Astrocyte of the hippocampus (primary cell): ENCODE measurements around the gene RFXANK.
"Not testable (repeated sequence)": the region's sequence is repeated elsewhere in the genome, so short reads cannot be mapped to it uniquely, and the experiment has no call there.

Experiments used
- DNase-seq: peaks from one replicate; pipeline ENCODE4 v3.0.0; 2011; ENCODE audit warnings: low read depth, low spot score

The RFXANK gene, protein sequence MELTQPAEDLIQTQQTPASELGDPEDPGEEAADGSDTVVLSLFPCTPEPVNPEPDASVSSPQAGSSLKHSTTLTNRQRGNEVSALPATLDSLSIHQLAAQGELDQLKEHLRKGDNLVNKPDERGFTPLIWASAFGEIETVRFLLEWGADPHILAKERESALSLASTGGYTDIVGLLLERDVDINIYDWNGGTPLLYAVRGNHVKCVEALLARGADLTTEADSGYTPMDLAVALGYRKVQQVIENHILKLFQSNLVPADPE

GRCh38 chr19:19192078-19192882 is at the start of gene RFXANK, which contains the start of gene BORCS8:
TSS of gene RFXANK (plus strand) at chr19:19192258. CDS start at chr19:19193947, 1,689 bp downstream.
TSS of gene BORCS8 (minus strand) at chr19:19192152. CDS start at chr19:19192117, 35 bp downstream.
- peak; percentile 100 for DNase-seq

GRCh38 chr19:19142347-19142746 is 49.7 kb upstream of the RFXANK start:
- no peak for DNase-seq

DNA sequence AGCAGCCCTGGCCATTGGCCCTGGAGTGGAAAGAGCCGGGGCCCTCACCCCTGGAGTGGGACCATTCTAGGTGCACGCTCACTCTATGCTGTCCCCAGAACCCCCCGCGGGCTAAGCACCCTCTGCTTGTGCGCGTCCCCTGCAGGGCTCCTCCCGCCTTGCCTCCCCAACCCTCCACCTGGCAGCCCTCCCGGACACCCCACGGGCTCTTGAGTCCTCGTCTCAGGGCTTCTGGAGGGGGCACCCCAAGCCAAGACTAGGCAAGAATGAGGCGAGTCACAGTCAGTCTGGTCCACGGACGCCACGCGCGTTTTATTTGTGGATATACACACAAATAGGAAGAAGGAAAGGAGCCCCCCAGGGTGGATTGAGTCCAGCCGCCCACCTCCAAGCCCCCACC is 46.8 kb upstream of the RFXANK start:
- DNase-seq, result no peak

- peak; percentile 80 for DNase-seq
Observed at GRCh38 chr19:19145684-19146608, 46.1 kb upstream of the RFXANK start.

DNA sequence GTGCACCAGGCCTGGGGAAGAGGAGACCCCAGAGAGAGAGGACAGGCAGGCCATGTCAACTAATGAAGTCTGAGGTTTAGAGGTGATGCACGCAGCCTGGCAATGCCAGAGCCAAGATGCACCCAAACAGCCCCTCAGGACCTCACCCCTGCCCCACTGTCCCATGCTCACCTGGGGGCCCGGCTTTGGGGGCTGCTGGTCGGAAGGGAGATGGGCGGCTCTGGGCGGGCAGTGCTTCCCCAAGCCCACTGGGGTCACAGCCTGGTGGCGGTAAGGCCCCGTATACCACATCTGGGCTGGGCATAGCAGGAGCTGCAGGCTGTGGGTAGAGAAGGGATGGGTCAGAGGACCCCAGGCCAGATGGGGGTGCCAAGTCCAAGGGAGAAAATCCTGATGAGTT is 45.2 kb upstream of the RFXANK start:
- DNase-seq, result no peak

GRCh38 chr19:19147344-19147743 is 44.7 kb upstream of the RFXANK start:
- DNase-seq, result no peak

DNA sequence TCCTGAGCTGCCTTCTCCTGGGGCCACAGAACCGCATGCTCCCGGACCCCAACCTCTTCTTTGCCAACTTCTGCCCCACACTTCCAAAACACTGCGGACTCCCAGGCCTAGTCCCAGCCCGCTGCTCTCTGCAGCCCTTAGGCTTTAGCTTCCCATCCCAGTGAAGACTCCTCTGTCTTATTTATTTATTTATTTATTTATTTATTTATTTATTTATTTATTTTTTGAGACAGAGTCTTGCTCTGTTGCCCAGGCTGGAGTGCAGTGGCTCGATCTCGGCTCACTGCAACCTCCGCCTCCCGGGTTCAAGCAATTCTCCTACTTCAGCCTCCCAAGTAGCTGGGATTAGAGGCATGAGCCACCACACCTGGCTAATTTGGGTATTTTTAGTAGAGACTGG is 43.6 kb upstream of the RFXANK start:
- DNase-seq, result not testable (repeated sequence)

DNA sequence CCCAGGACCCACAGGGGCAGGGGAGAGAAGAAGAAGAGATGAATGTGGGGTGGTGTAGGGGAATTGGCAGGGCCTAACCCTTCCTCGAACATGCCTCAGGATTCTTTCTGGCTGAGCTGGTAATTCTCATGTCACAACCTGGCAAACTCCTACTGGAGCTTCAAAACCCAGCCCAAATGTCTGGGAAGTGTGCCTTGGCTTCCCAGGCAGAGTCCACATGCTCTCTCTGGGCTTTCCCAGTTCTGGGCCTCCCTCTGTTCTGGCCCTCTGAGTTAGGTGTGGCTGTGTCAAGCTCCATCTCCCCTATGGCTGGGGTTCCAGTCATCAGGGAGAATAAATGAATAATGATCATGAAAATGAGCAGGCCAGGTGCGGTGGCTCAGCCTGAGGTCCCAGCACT is 42.6 kb upstream of the RFXANK start:
- DNase-seq, result no peak

GRCh38 chr19:19151418-19151817 is 40.6 kb upstream of the RFXANK start:
- DNase-seq, result no peak

DNA sequence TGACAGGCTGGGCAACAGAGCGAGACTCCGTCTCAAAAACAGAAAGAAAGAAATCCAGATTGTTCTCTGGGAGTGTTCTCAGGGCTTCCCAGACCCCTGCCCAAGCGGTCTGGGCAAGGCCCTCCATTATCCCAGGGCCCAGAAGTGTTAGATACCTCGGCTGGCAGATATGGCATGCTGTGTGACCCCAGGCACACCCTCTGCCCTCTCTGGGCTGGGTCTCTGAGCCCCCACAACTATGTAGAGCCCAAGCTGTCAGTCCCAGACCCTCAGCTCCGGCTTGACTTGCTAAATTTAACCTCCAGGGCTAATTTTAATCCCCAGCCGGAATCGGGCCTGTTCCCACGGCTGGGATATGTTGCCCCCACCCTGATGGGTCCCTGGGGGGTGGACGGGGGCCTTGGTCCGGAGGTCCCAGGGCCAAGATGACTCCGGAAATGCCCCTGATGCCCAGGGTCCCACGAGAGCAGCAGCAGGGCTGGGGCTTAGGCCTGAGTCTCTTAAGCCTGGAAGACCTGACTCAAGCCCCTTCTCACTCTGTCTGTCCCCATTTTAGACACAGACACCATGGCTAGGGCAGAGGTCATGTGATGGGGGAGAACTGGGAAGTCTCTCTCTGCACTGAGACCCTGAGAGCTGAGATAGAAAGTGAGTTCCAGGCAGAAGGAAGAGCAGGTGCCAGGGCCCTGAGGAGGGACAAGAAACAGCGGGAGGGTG is 39.2 kb upstream of the RFXANK start:
- DNase-seq, result no peak

DNA sequence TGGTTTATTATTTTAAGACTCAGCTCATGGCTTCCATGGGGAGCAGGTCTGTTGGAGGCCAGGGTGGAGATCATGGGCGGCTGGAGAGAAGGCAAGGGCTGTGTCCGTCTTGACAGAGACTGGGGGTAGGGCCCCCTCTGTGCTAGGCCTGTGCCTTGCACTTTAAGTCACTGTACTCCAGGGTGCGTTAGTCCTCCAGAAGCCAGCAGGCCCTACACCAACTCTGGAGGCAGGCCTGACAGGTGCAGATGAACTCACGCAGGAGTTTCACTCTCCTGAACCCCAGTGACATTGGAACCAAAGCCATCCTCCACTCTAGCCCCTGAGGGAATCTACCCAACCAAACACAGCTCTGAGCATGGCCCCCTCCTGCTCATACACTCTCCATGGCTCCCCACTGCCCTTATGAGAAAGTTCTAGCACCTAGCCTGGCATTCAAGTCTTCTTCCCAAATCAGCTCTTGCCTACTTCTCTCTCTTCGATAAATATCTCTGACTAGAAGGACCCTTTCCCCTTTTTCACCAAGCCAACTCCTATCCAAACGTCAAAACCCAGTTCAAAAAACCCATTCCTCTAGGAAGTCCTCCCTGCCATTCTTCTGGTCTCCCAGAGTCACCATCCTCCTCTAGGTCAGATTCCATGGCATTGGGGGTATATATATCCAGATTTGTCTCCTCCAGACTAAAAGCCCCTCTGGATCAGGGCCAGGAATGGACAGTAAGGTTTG is 37.1 kb upstream of the RFXANK start:
- DNase-seq, result no peak

DNA sequence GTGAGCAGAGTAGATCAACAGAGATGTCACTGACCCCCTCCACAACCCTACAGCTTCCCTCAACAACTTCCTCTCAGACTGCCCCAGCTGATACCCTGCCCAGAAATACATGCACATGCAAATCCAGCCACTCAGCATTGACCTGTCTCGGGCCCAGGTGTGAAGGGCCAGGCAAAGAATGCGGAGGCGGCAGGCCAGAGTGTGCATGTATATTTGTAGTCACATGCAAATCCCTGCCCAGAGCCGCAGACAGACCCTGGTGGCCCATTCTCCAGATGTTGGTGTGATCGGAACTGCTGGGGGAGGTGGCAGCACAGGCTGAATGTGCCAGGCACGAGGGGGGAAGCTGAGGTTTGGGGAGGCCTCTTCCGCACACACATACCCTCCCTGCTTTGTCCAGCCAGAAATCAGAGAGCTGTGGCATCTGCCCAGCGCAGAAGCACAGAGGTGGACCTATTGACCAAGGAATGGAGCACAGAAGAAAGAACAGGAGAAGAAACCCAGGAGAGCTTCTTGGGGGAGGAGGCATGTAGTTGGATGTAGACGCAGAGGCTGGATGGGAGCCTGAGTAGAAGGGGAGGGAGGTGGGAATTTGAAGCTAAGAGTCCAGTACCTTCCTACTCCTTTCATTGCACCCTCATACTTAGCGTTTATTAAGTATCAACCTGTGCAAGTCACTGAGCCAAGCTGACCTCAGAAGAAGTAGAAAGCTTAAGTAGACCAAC is 36.4 kb upstream of the RFXANK start:
- DNase-seq, result no peak

DNA sequence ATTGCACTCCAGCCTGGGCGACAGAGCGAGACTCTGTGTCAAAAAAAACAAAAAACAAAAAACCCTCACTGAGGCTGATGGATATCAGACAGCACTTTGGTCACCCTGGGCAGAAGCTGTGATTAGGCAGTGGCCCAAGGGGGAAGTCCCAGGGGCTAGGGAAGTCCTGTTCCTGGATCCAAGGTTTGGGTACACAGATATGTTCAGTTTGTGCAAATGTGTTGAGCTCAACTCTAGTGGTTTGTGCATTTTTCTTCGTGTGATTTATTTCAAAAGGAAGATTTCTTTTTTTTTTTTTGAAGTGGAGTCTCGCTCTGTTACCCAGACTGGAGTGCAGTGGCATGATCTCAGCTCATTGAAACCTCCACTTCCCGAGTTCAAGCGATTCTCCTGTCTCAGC is 34.2 kb upstream of the RFXANK start:
- no peak for DNase-seq

DNA sequence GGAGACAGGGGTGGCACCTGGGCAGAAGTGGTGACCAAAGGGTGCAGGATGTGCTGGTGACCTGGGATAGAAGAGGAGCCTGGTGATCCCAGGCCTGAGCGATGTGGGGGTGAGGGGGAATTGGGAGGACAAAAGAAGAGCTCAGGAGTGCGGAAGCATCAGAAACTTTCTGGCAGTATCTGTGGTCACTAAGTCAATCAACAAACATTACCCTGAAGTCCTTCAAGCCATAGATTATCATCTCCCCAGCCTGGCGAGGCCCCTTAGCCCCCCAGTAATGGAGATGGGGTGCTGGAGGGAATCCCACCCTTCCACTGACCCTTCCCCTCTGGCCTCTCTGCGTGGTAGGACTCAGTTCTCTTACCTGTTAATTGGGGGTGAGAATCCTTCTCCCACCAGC is 32.5 kb upstream of the RFXANK start:
- DNase-seq, result no peak

DNA sequence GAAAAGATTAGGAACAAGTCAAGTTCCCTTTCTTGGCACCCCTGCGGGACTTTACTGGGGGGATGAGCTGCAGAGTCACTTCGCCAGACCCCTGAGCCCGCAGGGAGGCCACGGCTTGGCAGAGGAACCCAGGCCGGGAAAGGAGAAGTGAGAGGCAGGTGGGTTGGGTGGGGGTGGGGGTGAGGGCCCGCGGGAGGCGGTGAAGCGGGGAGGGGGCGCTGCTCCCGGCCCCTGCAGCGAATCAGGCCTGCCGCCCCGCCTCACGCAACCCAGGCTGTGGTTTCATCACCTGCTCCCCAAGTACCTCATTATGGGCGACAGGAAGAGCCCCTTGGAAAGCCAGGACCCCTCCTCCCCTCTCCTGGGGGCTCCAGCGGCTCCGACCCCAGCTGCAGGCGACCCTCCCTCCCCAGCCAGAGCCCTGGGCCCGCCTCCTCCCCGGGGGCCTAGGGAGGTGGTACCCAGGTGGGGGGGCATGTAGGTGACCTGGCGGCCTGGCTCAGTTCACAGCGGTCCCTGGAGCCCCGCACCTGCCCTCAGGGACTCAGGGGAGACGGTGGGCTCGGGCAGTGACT is 31.5 kb upstream of the RFXANK start:
- DNase-seq, result no peak

GRCh38 chr19:19162495-19162894 is 29.6 kb upstream of the RFXANK start:
- no peak for DNase-seq

DNA sequence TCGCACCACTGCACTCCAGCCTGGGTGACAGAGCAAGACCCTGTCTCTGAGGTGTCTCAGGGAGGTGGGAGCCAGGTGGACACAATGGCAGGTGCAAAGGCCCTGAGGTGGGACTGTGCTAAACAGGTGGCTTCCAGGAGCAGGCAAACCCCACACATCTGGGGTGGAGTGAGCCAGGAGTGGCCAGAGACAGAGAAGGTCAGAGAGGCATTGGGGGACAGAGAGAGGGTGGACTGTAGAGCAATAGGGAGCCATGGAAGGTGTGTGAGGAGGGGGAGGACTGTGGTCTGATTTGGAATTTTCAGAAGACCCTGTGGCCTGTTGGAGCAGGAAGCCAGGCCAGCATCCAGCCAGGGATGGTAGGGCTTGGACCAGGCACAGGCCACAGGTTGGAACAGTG is 26.7 kb upstream of the RFXANK start:
- no peak for DNase-seq

- DNase-seq, result no peak
Observed at GRCh38 chr19:19167612-19168011, 24.4 kb upstream of the RFXANK start.

DNA sequence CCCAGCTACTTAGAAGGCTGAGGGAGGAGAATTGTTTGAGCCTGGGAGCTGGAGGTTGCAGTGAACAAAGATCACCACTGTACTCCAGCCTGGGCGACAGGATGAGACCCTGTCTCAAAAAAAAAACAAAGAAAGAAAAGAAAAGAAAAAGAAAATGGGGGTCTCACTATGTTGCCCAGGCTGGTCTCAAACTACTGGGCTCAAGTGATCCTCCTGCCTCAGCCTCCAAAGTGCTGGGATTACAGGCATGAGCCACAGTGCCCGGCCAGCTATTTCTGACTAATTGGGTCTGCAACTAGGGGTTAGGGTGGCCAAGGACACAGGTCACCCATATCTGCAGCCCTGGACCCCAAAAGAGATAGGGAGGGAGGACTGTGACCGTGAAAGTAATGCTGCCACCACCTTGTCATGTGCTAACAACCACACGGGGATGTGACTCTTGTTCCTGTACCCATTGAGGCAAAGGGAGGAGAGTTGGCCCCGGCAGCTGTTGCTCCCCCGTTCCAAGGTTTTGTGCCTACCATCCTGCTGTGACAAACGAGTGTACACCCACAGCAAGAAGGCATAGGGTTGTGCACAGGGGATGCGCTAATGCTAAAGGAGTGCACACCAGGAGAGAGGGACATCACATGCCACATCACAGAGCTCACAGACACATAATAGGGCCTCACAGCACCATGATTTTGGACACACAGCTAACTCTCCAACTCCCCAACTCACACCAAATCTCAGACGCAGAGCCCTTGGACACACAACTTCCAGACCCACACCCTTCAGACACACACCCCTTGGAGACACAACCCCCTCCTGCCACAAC is 22.6 kb upstream of the RFXANK start:
- DNase-seq, result no peak
